Omental fat pad (tissue), 4 donors: ENCODE measurements around the gene KCNE3. TPM values are rescaled to one million over a fixed set of nuclear protein-coding genes. Genes with fewer than 3 reads are reported as not detected.

Source experiments
- ATAC-seq: fragments of 150-250 bp; one replicate; pipeline ENCODE4 v1.9.1; 2016; ENCODE audit warnings: mild to moderate bottlenecking, moderate library complexity; ENCODE audit not compliant: low FRiP score
- DNase-seq: peaks from one replicate; pipeline ENCODE4 v3.0.0-alpha.2; 2019; ENCODE audit warnings: low spot score
- total RNA-seq, 4 donors: library from RNA; depleted of rRNA; stranded (reverse); fragments of >200 nt; gene quantifications; one replicate each; pipeline ENCODE4 v1.1.0, GENCODE V29; 2016
- TF ChIP-seq, protein P1 (sequence below), 3 donors: fragments of 450-650 bp; IDR thresholded peaks; one replicate each; pipeline ENCODE4 v1.5.1; 2016 to 2017; ENCODE audit warnings: antibody characterized with exemption in 3 of 3, mild to moderate bottlenecking in 3 of 3, moderate library complexity in 2 of 3

The KCNE3 gene
- 10 to 100 TPM in 3 of 4 donors, 1 to 10 TPM in 1; 8.9 to 18.1 (median 11.0) TPM for total RNA-seq

DNA sequence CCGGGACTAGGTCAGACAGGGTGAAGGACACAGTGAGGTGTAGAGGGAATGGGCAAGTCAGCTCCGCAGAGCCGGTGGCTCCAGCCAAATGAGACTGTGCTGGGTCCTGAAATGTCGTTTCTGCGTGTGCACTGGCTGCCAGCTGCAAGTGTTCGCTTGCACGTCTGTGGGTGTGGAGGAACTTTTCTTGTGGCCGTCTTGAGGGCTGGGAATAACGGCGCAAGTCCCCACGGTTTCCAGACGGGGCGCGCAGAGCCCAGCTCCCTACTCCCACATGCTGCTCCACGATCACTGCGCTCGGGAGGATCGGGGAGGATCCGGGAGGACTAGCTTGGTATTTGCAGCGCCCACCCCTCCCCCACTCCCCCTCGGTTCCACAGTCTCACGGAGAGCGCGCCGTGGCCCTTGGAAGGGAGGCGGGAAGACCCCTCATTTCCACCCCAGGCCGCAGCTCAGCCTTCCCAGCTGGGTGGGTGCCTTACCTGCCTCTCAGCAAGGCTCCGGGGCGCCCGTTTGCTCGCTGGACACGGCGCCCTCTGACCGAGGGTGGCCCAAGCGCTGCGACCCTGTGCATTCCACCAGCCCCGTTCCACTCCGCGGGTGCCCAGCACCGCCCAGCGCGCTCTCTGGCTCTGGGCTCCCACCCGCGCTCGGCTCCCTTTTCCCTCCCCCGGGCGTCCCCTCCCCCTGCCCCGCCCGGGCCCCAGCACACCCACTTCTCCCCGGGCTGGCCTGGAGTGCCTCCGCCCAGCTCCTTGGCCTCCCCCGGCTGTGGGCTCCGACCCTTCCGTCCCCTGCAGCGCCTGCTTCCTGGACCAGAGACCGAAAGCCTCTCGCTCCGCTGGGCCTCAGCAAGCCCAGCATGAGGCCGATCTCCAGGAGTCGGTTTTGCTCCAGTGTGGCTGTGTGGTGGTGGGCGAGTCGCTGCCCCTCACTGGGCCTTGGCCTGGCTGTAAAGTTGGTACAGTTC is at the start of gene KCNE3:
KCNE3 (minus strand) TSS at position 634 of the 970 bp plus-strand sequence. CDS start 9,986 bp downstream, outside the sequence.
- TF ChIP-seq, protein P1, sequence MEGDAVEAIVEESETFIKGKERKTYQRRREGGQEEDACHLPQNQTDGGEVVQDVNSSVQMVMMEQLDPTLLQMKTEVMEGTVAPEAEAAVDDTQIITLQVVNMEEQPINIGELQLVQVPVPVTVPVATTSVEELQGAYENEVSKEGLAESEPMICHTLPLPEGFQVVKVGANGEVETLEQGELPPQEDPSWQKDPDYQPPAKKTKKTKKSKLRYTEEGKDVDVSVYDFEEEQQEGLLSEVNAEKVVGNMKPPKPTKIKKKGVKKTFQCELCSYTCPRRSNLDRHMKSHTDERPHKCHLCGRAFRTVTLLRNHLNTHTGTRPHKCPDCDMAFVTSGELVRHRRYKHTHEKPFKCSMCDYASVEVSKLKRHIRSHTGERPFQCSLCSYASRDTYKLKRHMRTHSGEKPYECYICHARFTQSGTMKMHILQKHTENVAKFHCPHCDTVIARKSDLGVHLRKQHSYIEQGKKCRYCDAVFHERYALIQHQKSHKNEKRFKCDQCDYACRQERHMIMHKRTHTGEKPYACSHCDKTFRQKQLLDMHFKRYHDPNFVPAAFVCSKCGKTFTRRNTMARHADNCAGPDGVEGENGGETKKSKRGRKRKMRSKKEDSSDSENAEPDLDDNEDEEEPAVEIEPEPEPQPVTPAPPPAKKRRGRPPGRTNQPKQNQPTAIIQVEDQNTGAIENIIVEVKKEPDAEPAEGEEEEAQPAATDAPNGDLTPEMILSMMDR (IDR thresholded peaks at IDR 0.05) = no peak
- ATAC-seq (peak; percentile 64), DNase-seq (peak; percentile 45)

GRCh38 chr11:74507582-74507981 is 40.2 kb upstream of the KCNE3 start:
- DNase-seq = no peak
- no peak for ATAC-seq
- TF ChIP-seq, protein P1 (IDR thresholded peaks at IDR 0.05) = no peak

GRCh38 chr11:74506823-74507222 is 39.5 kb upstream of the KCNE3 start:
- DNase-seq (no peak), ATAC-seq (no peak)
- TF ChIP-seq, protein P1 (IDR thresholded peaks at IDR 0.05) = no peak

DNA sequence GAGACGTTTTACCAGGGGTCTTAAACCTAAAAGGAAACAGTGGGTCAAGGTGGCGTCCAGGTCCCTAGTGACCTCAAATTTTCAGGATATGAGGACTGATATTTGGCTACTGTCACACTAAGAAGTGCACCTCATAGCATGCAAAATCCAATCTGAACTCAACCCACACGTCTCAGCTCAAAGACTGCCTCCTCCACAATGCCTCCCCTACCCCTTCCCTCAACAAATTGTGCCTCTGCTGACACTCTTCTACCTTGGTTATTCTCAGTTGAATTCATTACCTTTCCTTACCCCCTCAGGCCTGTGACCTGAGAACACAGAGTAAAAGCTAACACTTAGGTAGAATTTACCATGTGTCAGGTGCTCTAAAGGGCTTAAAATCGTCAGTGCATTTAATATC is 38.6 kb upstream of the KCNE3 start:
- TF ChIP-seq, protein P1 (IDR thresholded peaks at IDR 0.05) = no peak
- no peak for DNase-seq
- no peak for ATAC-seq

DNA sequence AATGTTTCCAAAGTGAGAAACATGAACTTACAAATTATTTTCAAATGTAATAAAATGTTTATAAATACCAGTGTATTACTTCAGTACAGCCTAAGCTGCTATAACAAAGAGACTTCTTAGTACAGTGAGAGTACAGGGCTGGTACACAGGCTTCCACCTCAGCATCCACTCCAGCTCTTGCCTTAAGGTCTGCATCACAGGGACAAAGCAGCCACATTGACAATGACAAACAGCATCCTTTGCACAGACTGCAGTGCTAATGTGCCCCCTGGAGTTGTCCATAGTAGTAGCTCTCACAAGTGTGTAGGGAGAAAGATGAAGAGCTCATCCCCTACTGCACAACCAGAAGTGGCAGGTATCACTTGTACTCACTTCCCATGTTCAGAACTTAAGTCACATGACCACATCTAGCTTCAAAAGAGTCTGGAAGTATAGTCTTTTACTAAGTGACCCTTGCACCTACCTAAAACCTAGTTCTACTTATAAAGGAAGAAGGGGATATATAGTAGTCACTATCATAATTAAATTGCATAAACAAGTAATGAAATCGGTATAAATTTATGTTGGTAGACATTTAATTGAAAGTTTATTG is 36.8 kb upstream of the KCNE3 start:
- no peak for ATAC-seq
- DNase-seq = no peak
- TF ChIP-seq, protein P1 (IDR thresholded peaks at IDR 0.05) = no peak

DNA sequence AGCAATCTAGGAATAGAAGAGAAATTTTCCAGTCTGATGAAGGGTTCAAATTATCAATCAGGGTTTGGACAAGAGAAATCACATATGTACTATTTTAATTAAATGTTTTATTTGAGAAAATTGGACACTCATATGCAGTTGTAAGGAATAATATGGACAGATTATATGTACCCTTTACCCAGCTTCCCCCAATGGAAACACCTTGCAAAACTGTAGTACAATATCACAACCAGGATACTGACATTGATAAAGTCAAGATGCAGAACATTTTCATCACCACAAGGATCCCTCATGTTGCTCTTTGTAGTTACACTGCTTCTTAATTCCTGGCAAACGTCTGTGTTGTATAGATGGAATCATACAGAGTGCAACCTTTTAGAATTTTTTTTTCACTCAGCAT is 27.6 kb upstream of the KCNE3 start:
- no peak for ATAC-seq
- no peak for DNase-seq
- TF ChIP-seq, protein P1 (IDR thresholded peaks at IDR 0.05) = no peak
